Measurements from ENCODE around the gene DNAJB1. TPM values are rescaled to one million over a fixed set of nuclear protein-coding genes. Genes with fewer than 3 reads are reported as not detected.

The DNAJB1 gene
- total RNA-seq, 1 donor from 2014 or later = 39.1 TPM

- Histone ChIP-seq H3K9me3 (ENCODE audit: control insufficient read depth in 3 of 3, low read length in 3 of 3) (no peaks in the 10 kb centered on the region), H3K9ac (ENCODE audit: low read depth in 1 of 3, low read length in 3 of 3) (no peak overlapping the region), H3K27me3 (ENCODE audit: control insufficient read depth in 3 of 3, insufficient read depth in 3 of 3, low read length in 3 of 3) (no peaks in the 10 kb centered on the region), H3K4me3 (ENCODE audit: low read length in 3 of 3) (no peak overlapping the region), H3K27ac (ENCODE audit: low read depth, low read length) (no peak overlapping the region), H3K4me1 (ENCODE audit: control insufficient read depth in 3 of 3, insufficient read depth in 3 of 3, low read length in 3 of 3) (no peaks in the 10 kb centered on the region), H3K36me3 (ENCODE audit: control insufficient read depth in 3 of 3, insufficient read depth in 3 of 3, low read length in 3 of 3) (peaks cover 0 to 10% (median 9%) of the 10 kb centered on the region in 3 donors)
Observed at GRCh38 chr19:14487370-14488125, 30.6 kb downstream of the DNAJB1 start.

- no peak overlapping the region for H3K4me3 ChIP-seq (ENCODE audit: low read length in 3 of 3)
- peaks cover 25 to 31% (median 29%) of the 10 kb centered on the region in 3 donors for H3K36me3 ChIP-seq (ENCODE audit: control insufficient read depth in 3 of 3, insufficient read depth in 3 of 3, low read length in 3 of 3)
- peaks cover 0 to 15% (median 0%) of the 10 kb centered on the region in 3 donors for H3K27me3 ChIP-seq (ENCODE audit: control insufficient read depth in 3 of 3, insufficient read depth in 3 of 3, low read length in 3 of 3)
- H3K9me3 ChIP-seq (ENCODE audit: control insufficient read depth in 3 of 3, low read length in 3 of 3) = no peaks in the 10 kb centered on the region
- no peak overlapping the region for H3K9ac ChIP-seq (ENCODE audit: low read depth in 1 of 3, low read length in 3 of 3)
- H3K27ac ChIP-seq (ENCODE audit: low read depth, low read length) = no peak overlapping the region
- H3K4me1 ChIP-seq (ENCODE audit: control insufficient read depth in 3 of 3, insufficient read depth in 3 of 3, low read length in 3 of 3) = peaks cover 0 to 2% (median 0%) of the 10 kb centered on the region in 3 donors
Observed at GRCh38 chr19:14482172-14482941, 35.8 kb downstream of the DNAJB1 start.

- Histone ChIP-seq H3K9ac (ENCODE audit: low read depth in 1 of 3, low read length in 3 of 3) (no peak overlapping the region), H3K27ac (ENCODE audit: low read depth, low read length) (no peak overlapping the region), H3K27me3 (ENCODE audit: control insufficient read depth in 3 of 3, insufficient read depth in 3 of 3, low read length in 3 of 3) (peaks cover 3 to 30% (median 12%) of the 10 kb centered on the region in 3 donors), H3K36me3 (ENCODE audit: control insufficient read depth in 3 of 3, insufficient read depth in 3 of 3, low read length in 3 of 3) (peaks cover 25 to 31% (median 30%) of the 10 kb centered on the region in 3 donors), H3K4me1 (ENCODE audit: control insufficient read depth in 3 of 3, insufficient read depth in 3 of 3, low read length in 3 of 3) (peaks cover 0 to 4% (median 0%) of the 10 kb centered on the region in 3 donors), H3K9me3 (ENCODE audit: control insufficient read depth in 3 of 3, low read length in 3 of 3) (no peaks in the 10 kb centered on the region), H3K4me3 (ENCODE audit: low read length in 3 of 3) (no peak overlapping the region)
Observed at GRCh38 chr19:14480700-14481079, 37.5 kb downstream of the DNAJB1 start.

GRCh38 chr19:14479975-14480699 is 38.1 kb downstream of the DNAJB1 start:
- H3K4me3 ChIP-seq (ENCODE audit: low read length in 3 of 3) = no peak overlapping the region
- peaks cover 0 to 4% (median under 1%) of the 10 kb centered on the region in 3 donors for H3K4me1 ChIP-seq (ENCODE audit: control insufficient read depth in 3 of 3, insufficient read depth in 3 of 3, low read length in 3 of 3)
- peaks cover 3 to 31% (median 13%) of the 10 kb centered on the region in 3 donors for H3K27me3 ChIP-seq (ENCODE audit: control insufficient read depth in 3 of 3, insufficient read depth in 3 of 3, low read length in 3 of 3)
- peaks cover 25 to 31% (median 30%) of the 10 kb centered on the region in 3 donors for H3K36me3 ChIP-seq (ENCODE audit: control insufficient read depth in 3 of 3, insufficient read depth in 3 of 3, low read length in 3 of 3)
- H3K9ac ChIP-seq (ENCODE audit: low read depth in 1 of 3, low read length in 3 of 3) = no peak overlapping the region
- H3K9me3 ChIP-seq (ENCODE audit: control insufficient read depth in 3 of 3, low read length in 3 of 3) = no peaks in the 10 kb centered on the region
- no peak overlapping the region for H3K27ac ChIP-seq (ENCODE audit: low read depth, low read length)

- no peak overlapping the region for H3K4me3 ChIP-seq (ENCODE audit: low read length in 3 of 3)
- no peak overlapping the region for H3K27ac ChIP-seq (ENCODE audit: low read depth, low read length)
- H3K36me3 ChIP-seq (ENCODE audit: control insufficient read depth in 3 of 3, insufficient read depth in 3 of 3, low read length in 3 of 3) = peaks cover 25 to 31% (median 30%) of the 10 kb centered on the region in 3 donors
- no peaks in the 10 kb centered on the region for H3K9me3 ChIP-seq (ENCODE audit: control insufficient read depth in 3 of 3, low read length in 3 of 3)
- peaks cover 8 to 38% (median 20%) of the 10 kb centered on the region in 3 donors for H3K27me3 ChIP-seq (ENCODE audit: control insufficient read depth in 3 of 3, insufficient read depth in 3 of 3, low read length in 3 of 3)
- no peak overlapping the region for H3K9ac ChIP-seq (ENCODE audit: low read depth in 1 of 3, low read length in 3 of 3)
- peaks cover 0 to 6% (median 4%) of the 10 kb centered on the region in 3 donors for H3K4me1 ChIP-seq (ENCODE audit: control insufficient read depth in 3 of 3, insufficient read depth in 3 of 3, low read length in 3 of 3)
Observed at GRCh38 chr19:14479309-14479974, 38.8 kb downstream of the DNAJB1 start.

GRCh38 chr19:14478113-14478545 is 40.1 kb downstream of the DNAJB1 start:
- peaks cover 9 to 48% (median 26%) of the 10 kb centered on the region in 3 donors for H3K27me3 ChIP-seq (ENCODE audit: control insufficient read depth in 3 of 3, insufficient read depth in 3 of 3, low read length in 3 of 3)
- H3K27ac ChIP-seq (ENCODE audit: low read depth, low read length) = no peak overlapping the region
- no peaks in the 10 kb centered on the region for H3K9me3 ChIP-seq (ENCODE audit: control insufficient read depth in 3 of 3, low read length in 3 of 3)
- peaks cover 25 to 31% (median 30%) of the 10 kb centered on the region in 3 donors for H3K36me3 ChIP-seq (ENCODE audit: control insufficient read depth in 3 of 3, insufficient read depth in 3 of 3, low read length in 3 of 3)
- H3K4me1 ChIP-seq (ENCODE audit: control insufficient read depth in 3 of 3, insufficient read depth in 3 of 3, low read length in 3 of 3) = peaks cover 0 to 17% (median 9%) of the 10 kb centered on the region in 3 donors
- H3K9ac ChIP-seq (ENCODE audit: low read depth in 1 of 3, low read length in 3 of 3) = no peak overlapping the region
- H3K4me3 ChIP-seq (ENCODE audit: low read length in 3 of 3) = no peak overlapping the region

- Histone ChIP-seq H3K4me1 (ENCODE audit: control insufficient read depth in 3 of 3, insufficient read depth in 3 of 3, low read length in 3 of 3) (peaks cover 2 to 20% (median 10%) of the 10 kb centered on the region in 3 donors), H3K27me3 (ENCODE audit: control insufficient read depth in 3 of 3, insufficient read depth in 3 of 3, low read length in 3 of 3) (peaks cover 13 to 54% (median 26%) of the 10 kb centered on the region in 3 donors), H3K9ac (ENCODE audit: low read depth in 1 of 3, low read length in 3 of 3) (no peak overlapping the region), H3K4me3 (ENCODE audit: low read length in 3 of 3) (no peak overlapping the region), H3K36me3 (ENCODE audit: control insufficient read depth in 3 of 3, insufficient read depth in 3 of 3, low read length in 3 of 3) (peaks cover 25 to 31% (median 30%) of the 10 kb centered on the region in 3 donors), H3K27ac (ENCODE audit: low read depth, low read length) (no peak overlapping the region), H3K9me3 (ENCODE audit: control insufficient read depth in 3 of 3, low read length in 3 of 3) (no peaks in the 10 kb centered on the region)
Observed at GRCh38 chr19:14477418-14478112, 40.6 kb downstream of the DNAJB1 start.

GRCh38 chr19:14476673-14477401 is 41.4 kb downstream of the DNAJB1 start:
- Histone ChIP-seq H3K9me3 (ENCODE audit: control insufficient read depth in 3 of 3, low read length in 3 of 3) (no peaks in the 10 kb centered on the region), H3K9ac (ENCODE audit: low read depth in 1 of 3, low read length in 3 of 3) (no peak overlapping the region), H3K27me3 (ENCODE audit: control insufficient read depth in 3 of 3, insufficient read depth in 3 of 3, low read length in 3 of 3) (peaks cover 16 to 58% (median 26%) of the 10 kb centered on the region in 3 donors), H3K4me1 (ENCODE audit: control insufficient read depth in 3 of 3, insufficient read depth in 3 of 3, low read length in 3 of 3) (peaks cover 5 to 26% (median 13%) of the 10 kb centered on the region in 3 donors), H3K36me3 (ENCODE audit: control insufficient read depth in 3 of 3, insufficient read depth in 3 of 3, low read length in 3 of 3) (peaks cover 20 to 24% (median 23%) of the 10 kb centered on the region in 3 donors), H3K27ac (ENCODE audit: low read depth, low read length) (no peak overlapping the region), H3K4me3 (ENCODE audit: low read length in 3 of 3) (no peak overlapping the region)

Measured in skeletal muscle tissue (tissue), 4 donors.